Lung (tissue), 12 donors: Measurements from ENCODE around the gene SENP7. TPM values are rescaled to one million over a fixed set of nuclear protein-coding genes. Genes with fewer than 3 reads are reported as not detected.
"Not testable (repeated sequence)": the region's sequence is repeated elsewhere in the genome, so short reads cannot be mapped to it uniquely, and the experiment has no call there.

Experiments
- ATAC-seq: fragments of 200-7000 bp; cut with Tn5 transposase; one replicate; pipeline ENCODE4 v1.9.1; 2020; ENCODE audit warnings: moderate number of reproducible peaks; ENCODE audit not compliant: insufficient read depth, low FRiP score
- DNase-seq, 3 donors: peaks; one replicate each; pipeline ENCODE4 v3.0.0-alpha.2; 2013 to 2017
- H3K27ac ChIP-seq, 2 donors: one replicate each; pipeline ENCODE4 v1.5.1; 2013; ENCODE audit warnings: mild to moderate bottlenecking in 2 of 2, moderate library complexity in 2 of 2, control low read depth in 1 of 2, inconsistent platforms in 1 of 2, low read depth in 1 of 2, low read length in 1 of 2
- H3K27me3 ChIP-seq, 3 donors: one replicate each; pipeline ENCODE4 v1.5.1; 2013; ENCODE audit warnings: low read length in 2 of 3; ENCODE audit not compliant: control insufficient read depth in 3 of 3, insufficient read depth in 3 of 3
- H3K36me3 ChIP-seq, 4 donors: one replicate each; pipeline ENCODE4 v1.5.1; 2013; ENCODE audit warnings: low read length in 4 of 4, mild to moderate bottlenecking in 1 of 4, moderate library complexity in 1 of 4; ENCODE audit not compliant: control insufficient read depth in 4 of 4, insufficient read depth in 4 of 4
- H3K4me1 ChIP-seq, 5 donors: one replicate each; pipeline ENCODE4 v1.5.1; 2013; ENCODE audit warnings: low read length in 5 of 5, mild to moderate bottlenecking in 2 of 5, moderate library complexity in 1 of 5; ENCODE audit not compliant: control insufficient read depth in 5 of 5, insufficient read depth in 5 of 5
- H3K4me3 ChIP-seq: one replicate; pipeline ENCODE4 v1.5.1; 2013; ENCODE audit warnings: mild to moderate bottlenecking, control low read depth, moderate library complexity
- H3K9ac ChIP-seq, 2 donors: one replicate each; pipeline ENCODE4 v1.5.1; 2013; ENCODE audit warnings: low read length in 2 of 2, control low read depth in 1 of 2; ENCODE audit not compliant: insufficient read depth in 1 of 2
- H3K9me3 ChIP-seq, 4 donors: one replicate each; pipeline ENCODE4 v1.5.1; 2013; ENCODE audit warnings: low read length in 3 of 4, mild to moderate bottlenecking in 1 of 4, moderate library complexity in 1 of 4; ENCODE audit not compliant: control insufficient read depth in 4 of 4, insufficient read depth in 3 of 4
- CTCF ChIP-seq: IDR thresholded peaks from 2 replicates; pipeline ENCODE4 v1.5.1; 2012; ENCODE audit warnings: mild to moderate bottlenecking; ENCODE audit errors: control extremely low read depth, extremely low read depth
- WGBS, 2 donors: extraction: QIAGEN DNeasy Blood & Tissue Kit; methylation state at CpG; one replicate each; pipeline ENCODE4 v1.1.7; 2013; 5-methylcytosine and 5-hydroxymethylcytosine counted together
- polyA plus RNA-seq, 2 donors: library from polyadenylated mRNA; stranded (reverse); fragments of 200-250 nt; gene quantifications; one replicate each; pipeline ENCODE4 v1.2.1, GENCODE V29; 2013
- total RNA-seq, 2 donors: library from RNA; depleted of rRNA in 1 of 2; stranded (reverse); fragments of >200 nt in 1 of 2; gene quantifications; one replicate each; pipeline ENCODE4 v1.2.1, GENCODE V29; 2014 to 2021
- donor health status: control.
- donor health status: control.
- donor health status: Bipolar disorder and iron deficiency.
- donor health status: healthy.
- donor health status: DM: yes; HTN: yes; CAD: no.

Gene SENP7
- total and polyA plus RNA-seq, 4 donors, result 6.0 to 73.9 (median 11.8) TPM

DNA sequence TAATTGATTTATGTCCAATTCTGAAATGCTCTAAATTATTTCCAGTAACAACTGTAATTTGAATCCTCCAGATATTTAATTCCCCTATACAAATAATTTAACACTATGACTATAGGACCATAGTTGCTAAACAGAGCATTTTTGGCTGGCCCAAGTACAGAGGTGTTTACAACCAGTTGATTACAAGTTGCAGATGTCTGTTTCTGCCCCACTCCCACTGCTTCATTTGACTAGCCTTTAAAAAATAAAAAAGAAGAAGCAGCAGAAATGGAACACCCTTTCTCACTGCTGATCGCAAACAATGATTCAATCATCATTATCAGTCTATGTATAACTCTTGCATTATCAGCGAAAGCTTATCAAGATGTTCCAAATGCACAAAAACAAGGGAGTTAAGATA lies 54.6 kb downstream of the SENP7 start:
- no peak overlapping the region for H3K4me3 ChIP-seq
- TF ChIP-seq CTCF, result no peak
- H3K9me3 ChIP-seq, result no peaks in the 10 kb centered on the region
- ATAC-seq (no peak), DNase-seq (peak; percentile 22 to 85 (median 76))
- H3K27ac ChIP-seq, result no peak overlapping the region
- H3K9ac ChIP-seq, result peak overlapping the region in 1 of 2 donors; percentile 24
- H3K27me3 ChIP-seq, result no peaks in the 10 kb centered on the region
- peaks cover 0 to 16% (median 4%) of the 10 kb centered on the region in 4 donors for H3K36me3 ChIP-seq
- H3K4me1 ChIP-seq, result peaks cover 0 to 7% (median 0%) of the 10 kb centered on the region in 5 donors
- 88 to 92% methylated on average over 2 of the region's 2 CpGs for WGBS, 2 donors

GRCh38 chr3:101454629-101455028 lies 58.4 kb downstream of the SENP7 start:
- peaks cover 0 to 7% (median 0%) of the 10 kb centered on the region in 5 donors for H3K4me1 ChIP-seq
- no peak overlapping the region for H3K27ac ChIP-seq
- H3K9ac ChIP-seq, result no peak overlapping the region
- H3K36me3 ChIP-seq, result peaks cover 0 to 12% (median 4%) of the 10 kb centered on the region in 4 donors
- no peaks in the 10 kb centered on the region for H3K9me3 ChIP-seq
- ATAC-seq (no peak), DNase-seq (no peak)
- no peak for TF ChIP-seq CTCF
- H3K27me3 ChIP-seq, result no peaks in the 10 kb centered on the region
- no peak overlapping the region for H3K4me3 ChIP-seq

DNA sequence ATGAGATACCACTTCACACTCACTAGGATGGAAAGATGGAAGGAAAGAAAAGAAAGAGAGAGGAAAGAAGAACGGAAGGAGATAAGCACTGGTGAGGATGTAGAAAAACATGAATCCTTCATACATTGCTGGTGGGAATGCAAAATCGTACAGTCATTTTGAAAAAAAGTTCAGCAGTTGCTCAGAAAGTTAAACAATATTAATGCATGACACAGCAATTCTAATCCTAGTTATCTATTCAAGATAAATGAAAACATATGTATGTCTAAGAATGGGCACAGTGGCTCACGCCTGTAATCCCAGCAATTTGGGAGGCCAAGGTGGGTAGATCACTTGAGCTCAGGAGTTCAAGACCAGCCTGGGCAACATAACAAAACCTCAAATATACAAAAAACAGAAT lies 59.1 kb downstream of the SENP7 start:
- ATAC-seq (no peak), DNase-seq (no peak)
- TF ChIP-seq CTCF, result no peak
- no peak overlapping the region for H3K27ac ChIP-seq
- WGBS, 2 donors, result 94 to 98% methylated on average over 3 of the region's 3 CpGs
- peaks cover 0 to 12% (median 4%) of the 10 kb centered on the region in 4 donors for H3K36me3 ChIP-seq
- no peak overlapping the region for H3K4me3 ChIP-seq
- no peaks in the 10 kb centered on the region for H3K9me3 ChIP-seq
- H3K27me3 ChIP-seq, result no peaks in the 10 kb centered on the region
- H3K4me1 ChIP-seq, result peaks cover 0 to 4% (median 0%) of the 10 kb centered on the region in 5 donors
- H3K9ac ChIP-seq, result no peak overlapping the region

GRCh38 chr3:101438641-101439040 lies 74.4 kb downstream of the SENP7 start:
- H3K27ac ChIP-seq, H3K27me3 ChIP-seq, H3K9me3 ChIP-seq, H3K9ac ChIP-seq, DNase-seq, H3K4me1 ChIP-seq, ATAC-seq, H3K4me3 ChIP-seq: not testable (repeated sequence)
- H3K36me3 ChIP-seq, result peaks cover 0 to 10% (median 4%) of the 10 kb centered on the region in 4 donors
- WGBS, 2 donors, result 98% methylated on average over 18 to 21 of the region's 23 CpGs
